Renal pelvis (tissue), 4 donors: ENCODE measurements around the gene ZMIZ1. TPM values are rescaled to one million over a fixed set of nuclear protein-coding genes. Genes with fewer than 3 reads are reported as not detected.

Experiments
- DNase-seq: peaks from one replicate; pipeline ENCODE4 v3.0.0-alpha.2; 2013
- polyA plus RNA-seq, 3 donors: library from polyadenylated mRNA; unstranded; fragments of 120-200 nt; gene quantifications; one replicate each; pipeline ENCODE4 v1.2.1, GENCODE V29; 2013; ENCODE audit not compliant: insufficient read length in 3 of 3

ZMIZ1 gene
- polyA plus RNA-seq, 3 donors: 64.2 to 83.6 (median 78.7) TPM

DNA sequence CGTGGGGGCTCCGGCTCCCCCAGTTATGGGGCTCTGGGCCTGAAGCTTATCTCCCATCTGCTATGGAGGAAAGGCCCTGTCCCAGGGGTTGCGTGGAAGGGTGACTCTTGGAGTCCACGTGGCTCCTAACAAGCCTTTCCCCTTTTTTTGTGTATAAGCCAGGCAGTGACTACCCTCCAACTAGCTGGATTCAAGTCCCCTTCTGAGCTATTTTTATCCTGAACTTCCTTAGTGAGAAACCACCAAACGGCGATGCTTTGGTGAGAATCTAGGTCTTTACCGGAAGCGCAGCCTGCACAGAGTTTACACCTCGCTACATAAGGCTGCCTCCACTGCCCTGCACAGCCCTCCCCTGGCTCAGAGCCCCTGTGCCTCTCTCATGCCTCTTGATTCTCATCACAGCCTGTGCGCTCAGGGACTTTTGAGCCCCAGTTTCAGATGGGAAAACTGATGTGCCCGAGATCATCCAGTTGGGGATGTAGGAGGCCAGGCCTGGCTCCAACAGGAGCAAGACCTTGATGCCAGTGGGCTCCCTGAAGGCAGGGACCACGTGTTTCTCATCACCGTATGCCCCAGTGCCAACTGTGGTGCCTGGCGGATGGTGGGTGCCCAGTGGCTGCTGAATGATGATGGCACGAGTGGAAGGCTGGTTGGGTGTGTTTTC lies 176.2 kb downstream of the ZMIZ1 start:
- DNase-seq: no peak

DNA sequence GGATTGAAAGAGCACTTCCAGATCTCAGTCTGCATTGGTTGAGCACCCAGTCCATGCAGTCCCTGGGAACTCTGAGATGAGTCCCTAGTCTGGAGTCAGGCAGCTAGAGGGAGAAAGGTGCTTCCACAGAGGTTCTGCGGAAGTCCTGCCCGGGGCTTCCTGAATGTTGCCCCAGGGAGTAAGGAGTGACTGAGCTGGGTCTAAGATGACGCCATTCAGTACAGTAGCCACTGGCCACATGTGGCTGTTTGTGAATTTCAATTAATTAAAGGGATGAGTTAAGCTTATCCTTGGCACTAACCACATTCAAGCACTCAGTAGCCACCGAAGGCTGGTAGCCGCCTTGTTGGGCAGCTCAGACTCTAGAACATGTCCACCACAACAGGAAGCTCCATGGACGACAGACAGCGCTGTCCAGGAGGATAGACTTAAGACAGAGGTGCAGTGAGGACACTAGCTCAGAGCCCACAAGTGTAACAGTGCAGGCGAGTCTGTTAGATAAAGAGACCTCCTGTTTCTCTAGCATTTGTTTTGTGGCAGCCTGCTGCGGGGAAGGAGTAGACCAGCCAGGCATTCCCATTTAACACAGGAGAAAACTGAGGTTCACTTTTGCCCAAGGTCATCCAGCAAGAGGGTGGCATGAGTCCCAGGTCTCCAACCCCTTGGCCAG lies 176.9 kb downstream of the ZMIZ1 start:
- no peak for DNase-seq

GRCh38 chr10:79246209-79246581 lies 177.4 kb downstream of the ZMIZ1 start:
- no peak for DNase-seq

- DNase-seq: no peak
Measured at GRCh38 chr10:79246606-79247275, 178.0 kb downstream of the ZMIZ1 start.

DNA sequence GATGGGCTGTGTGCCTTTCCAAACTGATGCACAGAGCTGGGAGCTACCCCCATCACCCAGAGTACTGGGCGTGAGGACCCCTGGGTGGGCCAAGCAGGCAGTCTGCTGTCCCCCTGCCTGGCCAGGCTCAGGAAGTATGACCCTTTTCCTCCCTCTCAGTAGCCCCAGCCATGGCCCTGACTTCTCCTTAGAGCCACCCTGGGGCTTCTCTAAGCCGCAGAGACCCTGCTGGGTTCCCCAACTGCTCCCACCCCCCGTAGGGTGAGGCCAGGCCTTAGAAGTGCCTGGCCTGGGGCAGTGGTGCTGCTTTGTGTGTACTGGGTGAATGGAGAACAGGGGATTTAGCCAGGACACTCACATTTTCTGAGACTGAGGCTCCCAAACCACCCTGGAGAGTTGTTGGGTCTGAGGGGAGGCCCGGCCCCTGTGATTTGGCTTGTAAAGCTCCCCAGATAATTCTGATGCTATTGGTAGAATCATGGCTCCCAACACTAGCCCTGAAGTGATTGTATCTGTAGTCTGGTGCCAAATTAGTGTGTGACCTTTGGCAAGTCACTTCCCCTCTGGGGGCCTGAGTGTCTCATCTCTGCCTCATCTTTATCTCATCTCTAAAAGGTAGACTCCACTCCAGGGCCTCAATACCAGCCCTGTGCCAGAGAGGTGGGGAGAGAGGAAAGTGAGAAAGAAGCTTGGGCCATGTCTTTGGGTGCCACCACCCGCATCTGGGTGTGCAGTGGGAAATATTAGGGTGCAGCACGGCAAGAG lies 178.8 kb downstream of the ZMIZ1 start:
- DNase-seq: no peak

DNA sequence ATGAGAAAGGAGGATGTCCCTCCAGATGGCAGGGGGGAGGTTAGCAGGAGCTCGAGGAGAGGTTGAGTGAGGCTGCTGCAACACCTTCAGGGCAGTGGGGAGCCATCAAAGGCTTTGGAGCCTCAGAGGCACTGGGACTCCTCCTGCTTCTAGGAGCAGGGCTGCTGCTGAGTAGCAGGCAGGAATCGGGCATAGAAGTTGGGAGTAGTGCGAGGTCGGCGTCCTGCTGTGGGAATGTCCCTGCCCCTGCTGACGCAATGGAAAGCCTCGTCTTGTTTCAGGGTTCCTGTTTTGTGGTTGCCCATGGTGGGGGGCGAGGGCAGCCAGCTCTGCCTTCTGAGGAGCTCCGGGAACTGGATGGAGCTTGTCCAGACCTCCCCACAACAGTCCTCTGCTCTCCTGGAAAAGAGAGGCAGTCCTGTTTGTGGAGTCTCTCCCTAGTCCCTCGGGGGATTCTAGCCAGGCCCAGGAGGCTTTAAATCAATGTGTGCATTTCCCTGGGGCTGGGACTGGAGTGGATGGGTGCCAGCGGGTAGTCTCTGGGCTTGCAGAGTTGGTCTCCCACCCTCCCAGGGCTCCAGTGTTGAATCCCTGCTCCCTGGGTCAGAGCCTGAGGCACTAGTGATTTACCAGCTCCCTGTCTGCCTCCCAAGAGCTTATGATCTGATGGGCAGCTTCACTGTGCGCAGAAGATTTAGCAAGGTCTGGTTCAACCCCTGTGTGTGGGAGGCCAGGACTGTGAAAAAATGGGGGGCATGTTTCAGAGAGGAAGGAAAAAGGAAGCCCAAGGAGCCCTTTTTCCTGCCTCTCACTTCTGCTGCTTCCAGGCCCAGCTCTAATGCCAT lies 179.8 kb downstream of the ZMIZ1 start:
- DNase-seq: no peak

GRCh38 chr10:79249186-79250121 lies 180.7 kb downstream of the ZMIZ1 start:
- no peak for DNase-seq

- no peak for DNase-seq
Measured at GRCh38 chr10:79250259-79250658, 181.5 kb downstream of the ZMIZ1 start.

DNA sequence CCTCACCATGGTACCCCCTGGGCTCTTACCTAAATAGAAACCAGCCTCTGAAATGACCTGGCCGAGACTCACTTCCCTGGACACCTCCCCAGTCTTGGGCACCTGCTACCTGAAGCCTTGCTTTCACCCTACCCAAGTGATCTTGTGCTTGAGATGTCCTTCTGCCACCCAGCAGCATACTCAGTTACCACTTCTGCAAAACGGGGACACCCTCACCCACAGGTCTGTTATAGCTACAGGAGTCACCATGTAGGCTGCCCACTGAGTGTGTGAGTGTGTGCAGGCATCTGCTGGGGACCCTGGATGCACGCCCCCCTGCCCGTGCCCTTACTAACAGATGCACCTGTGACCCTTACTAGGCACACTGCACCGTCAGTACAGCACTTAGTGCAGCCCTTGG lies 183.7 kb downstream of the ZMIZ1 start:
- DNase-seq: no peak

- DNase-seq: no peak
Measured at GRCh38 chr10:79252971-79253370, 184.2 kb downstream of the ZMIZ1 start.

DNA sequence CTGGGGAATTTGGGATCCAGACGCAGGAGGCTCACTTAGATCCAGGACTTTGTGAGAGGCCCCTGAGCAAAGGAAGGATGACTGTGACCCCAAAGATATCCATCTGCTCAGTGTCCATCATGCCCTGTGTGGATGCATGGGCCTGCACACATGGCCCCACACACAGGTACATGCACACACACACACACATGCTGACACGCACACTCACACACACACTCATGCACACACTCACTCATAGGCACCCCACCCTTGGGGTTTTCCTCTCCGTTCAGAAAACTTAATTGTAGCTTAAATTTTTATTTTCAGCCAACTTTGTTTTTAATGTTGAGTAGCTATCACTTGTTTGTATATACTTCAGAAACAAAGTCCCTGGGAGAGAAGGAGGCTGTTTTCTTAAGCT lies 184.9 kb downstream of the ZMIZ1 start:
- no peak for DNase-seq

DNA sequence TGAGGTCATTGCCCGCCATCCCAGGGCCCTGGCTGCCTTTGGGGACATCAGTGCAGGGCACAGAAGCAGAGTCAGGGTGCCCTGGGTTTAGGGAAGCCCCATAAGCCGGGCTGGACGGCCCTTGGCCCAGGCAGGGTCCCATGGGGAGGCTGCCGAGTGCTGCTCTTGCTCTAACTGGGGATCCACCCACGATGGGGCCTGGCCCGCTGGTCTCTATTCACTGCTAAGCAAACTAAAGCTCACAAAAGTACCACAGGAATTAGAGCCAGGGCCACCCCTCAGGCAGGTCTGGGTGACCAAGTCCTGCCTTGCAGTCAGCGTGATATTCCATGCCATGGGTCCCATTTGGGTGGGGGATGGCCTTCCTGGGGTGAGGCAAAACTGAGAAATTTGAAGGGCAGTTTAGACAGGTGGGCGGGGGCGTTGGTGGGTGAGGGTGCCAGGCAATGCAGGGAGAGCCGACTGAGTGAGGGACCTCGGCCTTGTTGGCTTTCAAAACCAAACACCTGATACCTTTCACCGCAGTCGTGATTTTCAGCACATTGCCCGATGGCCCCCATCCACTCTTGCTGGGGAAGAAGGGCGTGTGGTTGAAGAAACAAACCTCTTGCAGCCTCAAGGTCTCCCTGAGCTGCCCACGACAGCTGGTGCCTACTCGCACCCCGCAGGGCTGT lies 185.7 kb downstream of the ZMIZ1 start:
- no peak for DNase-seq

- no peak for DNase-seq
Measured at GRCh38 chr10:79255007-79255507, 186.3 kb downstream of the ZMIZ1 start.

GRCh38 chr10:79256264-79256806 lies 187.6 kb downstream of the ZMIZ1 start:
- no peak for DNase-seq

- no peak for DNase-seq
Measured at GRCh38 chr10:79258894-79259293, 190.1 kb downstream of the ZMIZ1 start.

GRCh38 chr10:79259834-79260233 lies 191.1 kb downstream of the ZMIZ1 start:
- DNase-seq: no peak

DNA sequence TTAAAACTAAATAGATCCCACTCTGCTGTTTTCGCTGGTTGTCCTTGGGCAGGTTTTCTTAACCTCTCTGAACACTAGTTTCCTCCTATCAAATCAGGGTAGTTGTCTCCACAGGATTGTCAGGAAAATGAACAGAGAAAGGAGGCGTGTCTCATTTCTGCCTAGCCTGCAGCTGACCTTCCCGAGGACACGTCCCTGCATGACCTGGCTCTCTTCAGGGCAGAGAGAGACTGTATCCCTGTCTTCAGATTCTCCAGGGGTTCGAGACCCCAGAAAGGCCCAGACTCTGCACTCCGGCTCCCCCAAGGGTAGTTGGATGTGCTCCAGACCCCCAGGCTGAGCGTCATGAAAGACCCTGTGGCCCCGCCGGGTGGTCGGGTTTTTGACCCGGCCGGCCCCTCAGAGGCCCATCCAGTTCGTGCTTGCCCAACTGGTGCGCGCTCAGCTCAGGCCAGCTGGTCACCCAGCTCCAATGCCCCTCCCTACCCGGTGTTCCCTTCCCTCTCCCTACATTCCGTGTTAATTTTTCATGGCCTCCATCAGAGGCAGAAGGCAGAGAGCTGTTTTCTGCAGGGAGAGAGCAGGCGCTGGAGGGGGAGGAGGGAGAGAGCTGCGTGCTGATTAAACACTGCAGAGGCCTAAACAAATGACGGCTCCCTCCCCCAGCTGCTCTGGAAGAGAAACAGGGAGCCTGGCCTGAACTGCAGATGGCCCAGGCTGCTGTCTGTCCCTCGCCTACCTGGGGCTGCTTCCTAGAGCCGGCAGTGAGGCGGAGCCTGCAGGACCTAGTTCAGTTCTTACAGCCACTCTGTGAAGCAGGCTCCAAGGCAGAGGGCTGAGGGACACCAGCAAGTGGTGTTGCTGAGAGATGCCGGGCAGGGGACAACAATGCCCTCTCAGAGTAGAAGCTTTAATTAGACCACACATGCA lies 192.3 kb downstream of the ZMIZ1 start:
- peak; percentile 62 for DNase-seq

GRCh38 chr10:79262131-79262530 lies 193.4 kb downstream of the ZMIZ1 start:
- no peak for DNase-seq
